Measurements from ENCODE around the gene MGAT4A.
A peak's percentile ranks its signal among the peaks of the same experiment; 100 is the strongest.

MGAT4A gene

DNA sequence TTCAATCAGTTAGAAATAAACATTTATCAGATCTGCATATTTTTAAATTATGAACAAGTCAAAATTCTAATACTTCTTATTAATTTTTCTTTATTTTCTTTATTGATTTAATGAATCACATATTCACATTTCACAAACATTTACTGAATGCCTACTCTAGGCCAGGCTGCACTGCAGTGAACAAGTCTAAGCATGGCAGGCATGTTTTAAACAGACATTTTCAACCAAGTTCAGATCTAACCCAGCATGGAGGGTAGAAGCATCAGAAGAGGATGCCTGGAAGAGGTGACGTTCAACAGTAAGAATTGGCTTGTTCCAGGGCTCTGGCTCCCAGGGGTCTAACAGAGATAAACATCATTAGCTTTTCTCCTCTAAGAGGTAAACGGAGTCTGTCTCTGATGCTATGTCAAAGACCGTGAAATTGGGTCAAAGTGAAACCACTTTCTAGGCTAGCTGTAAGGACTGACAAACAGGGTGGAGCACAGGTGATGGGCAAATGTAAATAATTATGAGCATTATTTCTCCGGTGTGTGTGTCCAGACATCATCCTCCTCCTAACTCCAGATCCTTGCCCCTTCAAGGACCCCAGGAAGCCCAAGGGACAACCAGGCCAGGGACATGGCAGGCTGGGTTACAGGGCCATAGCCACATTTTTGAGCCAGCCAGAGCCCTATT, 72.0 kb downstream of the MGAT4A start:
- DNase-seq (ENCODE audit: low read depth in 3 of 3) = peak in 1 of 3 experiments; percentile 20

- DNase-seq (ENCODE audit: low read depth in 3 of 3) = no peak
These were observed 74.1 kb downstream of the MGAT4A start for GRCh38 chr2:98656800-98657199.

DNA sequence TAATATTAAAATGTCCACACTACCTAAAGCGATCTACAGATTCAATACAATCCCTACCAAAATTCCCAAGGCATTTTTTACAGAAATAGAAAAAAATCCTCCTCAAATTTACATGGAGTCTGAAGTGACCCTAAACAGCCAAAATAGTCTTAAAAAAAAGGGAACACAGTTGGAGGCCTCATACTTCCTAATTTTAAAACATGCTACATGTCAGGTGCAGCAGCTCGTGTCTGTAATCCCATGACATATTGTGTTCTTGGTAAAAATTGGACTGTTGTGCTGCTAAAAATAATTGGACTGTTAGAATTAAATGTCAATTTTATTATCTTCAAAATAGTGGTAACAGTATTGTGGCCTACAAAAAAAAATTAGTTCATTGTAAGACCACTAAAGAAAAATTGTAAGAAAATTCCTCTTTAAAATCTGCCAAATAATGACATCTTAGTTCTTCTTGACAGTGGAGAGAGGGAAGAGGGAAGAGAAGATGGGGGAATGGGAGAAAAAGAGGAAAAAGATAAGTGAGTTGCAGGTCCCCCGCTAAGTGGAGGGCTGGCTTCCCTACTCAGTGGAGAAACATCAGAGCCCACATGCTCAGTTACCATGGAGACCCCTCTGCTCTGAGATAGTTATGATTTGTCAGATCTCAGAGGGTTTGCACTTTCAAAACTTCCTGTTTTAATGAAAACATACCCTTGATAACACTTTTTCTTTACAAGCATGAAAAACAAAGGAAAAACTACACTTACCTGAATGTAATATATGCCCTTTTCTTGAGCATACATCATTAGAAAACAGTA, 76.0 kb downstream of the MGAT4A start:
- no peak for DNase-seq (ENCODE audit: low read depth in 3 of 3)

DNA sequence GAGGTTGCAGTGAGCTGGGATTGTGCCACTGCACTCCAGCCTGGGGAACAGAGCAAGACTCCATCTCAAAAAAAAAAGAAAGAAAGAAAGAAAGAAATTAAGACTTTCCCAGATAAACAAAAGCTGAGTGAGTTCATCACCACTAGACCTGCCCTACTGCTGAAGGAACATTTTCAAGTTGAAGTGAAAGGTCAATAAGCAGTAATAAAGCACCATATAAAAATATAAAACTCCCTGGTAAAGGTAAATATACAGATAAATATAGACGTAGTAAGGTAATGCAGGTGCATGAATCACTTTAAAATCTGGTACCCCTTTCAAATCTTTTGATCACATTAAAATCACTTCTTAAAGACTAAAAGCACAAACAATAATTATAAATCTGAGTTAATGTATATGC, 79.9 kb downstream of the MGAT4A start:
- no peak for DNase-seq (ENCODE audit: low read depth in 3 of 3)

DNA sequence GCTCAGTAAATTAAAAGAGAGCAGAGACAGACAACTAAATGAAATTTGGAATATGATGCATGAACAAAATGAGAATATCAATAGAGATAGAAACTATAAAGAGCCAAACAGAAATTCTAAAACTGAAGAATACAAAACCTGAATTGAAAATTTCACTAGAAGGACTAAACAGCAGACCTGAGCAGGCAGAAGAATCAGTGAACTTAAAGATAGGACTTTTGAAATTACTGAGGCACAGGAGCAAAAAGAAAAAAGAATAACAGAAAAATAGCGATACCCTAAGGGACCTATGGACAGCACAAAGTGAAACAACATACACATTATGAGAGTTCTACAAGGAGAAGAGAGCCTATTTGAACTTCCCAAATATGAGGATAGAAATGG, 80.9 kb downstream of the MGAT4A start:
- no peak for DNase-seq (ENCODE audit: low read depth in 3 of 3)

- peak; percentile 43 to 78 (median 67) for DNase-seq (ENCODE audit: low read depth in 3 of 3)
These were observed 81.6 kb downstream of the MGAT4A start for GRCh38 chr2:98649135-98649991.

- no peak for DNase-seq (ENCODE audit: low read depth in 3 of 3)
These were observed 82.5 kb downstream of the MGAT4A start for GRCh38 chr2:98648451-98648850.

DNA sequence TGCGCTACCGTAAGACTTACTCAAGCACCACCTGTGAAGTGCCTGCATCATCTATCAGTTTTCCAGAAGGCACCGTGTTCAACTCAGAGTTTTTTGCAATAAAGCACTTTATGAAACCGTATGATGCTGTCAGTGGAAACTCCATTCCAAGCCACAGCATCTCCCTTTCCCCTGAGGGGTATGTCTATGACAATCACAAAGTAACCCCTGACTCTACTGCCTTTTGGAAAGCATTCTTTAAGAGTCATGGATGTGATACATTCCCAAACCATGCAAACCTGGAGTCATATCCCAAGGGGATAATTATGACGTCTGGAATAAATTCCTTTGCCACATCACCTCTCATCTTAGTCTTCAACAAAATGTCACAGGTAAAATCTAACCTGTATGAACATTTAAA, 83.3 kb downstream of the MGAT4A start:
- no peak for DNase-seq (ENCODE audit: low read depth in 3 of 3)

DNA sequence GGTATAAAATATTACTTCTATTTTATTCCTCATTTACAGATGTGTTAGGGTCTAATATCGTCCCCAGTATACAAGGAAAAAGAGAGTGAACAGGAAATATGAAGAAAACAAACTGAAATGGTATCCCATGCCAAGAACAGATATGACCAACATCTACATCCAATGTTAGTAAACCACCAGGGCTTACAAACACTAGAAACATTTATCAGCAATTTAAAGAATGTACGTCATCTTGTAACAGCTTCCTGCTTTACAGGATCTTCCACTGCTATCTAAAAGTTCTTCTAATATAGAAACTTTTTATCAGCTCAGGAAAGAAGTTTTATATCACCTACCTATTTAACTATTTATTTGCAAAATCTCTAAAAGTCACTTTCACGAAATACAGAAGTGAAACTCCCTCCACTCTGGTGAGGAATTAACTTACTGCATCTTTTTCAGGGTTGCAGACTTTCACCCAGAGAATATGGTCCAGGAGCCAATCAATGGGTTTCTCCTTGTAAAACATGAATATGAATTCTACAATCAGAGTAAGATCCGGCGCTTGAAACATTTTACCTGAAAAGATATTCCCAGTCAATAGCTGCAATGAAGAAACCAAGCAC, 87.3 kb downstream of the MGAT4A start:
- DNase-seq (ENCODE audit: low read depth in 3 of 3) = no peak

DNA sequence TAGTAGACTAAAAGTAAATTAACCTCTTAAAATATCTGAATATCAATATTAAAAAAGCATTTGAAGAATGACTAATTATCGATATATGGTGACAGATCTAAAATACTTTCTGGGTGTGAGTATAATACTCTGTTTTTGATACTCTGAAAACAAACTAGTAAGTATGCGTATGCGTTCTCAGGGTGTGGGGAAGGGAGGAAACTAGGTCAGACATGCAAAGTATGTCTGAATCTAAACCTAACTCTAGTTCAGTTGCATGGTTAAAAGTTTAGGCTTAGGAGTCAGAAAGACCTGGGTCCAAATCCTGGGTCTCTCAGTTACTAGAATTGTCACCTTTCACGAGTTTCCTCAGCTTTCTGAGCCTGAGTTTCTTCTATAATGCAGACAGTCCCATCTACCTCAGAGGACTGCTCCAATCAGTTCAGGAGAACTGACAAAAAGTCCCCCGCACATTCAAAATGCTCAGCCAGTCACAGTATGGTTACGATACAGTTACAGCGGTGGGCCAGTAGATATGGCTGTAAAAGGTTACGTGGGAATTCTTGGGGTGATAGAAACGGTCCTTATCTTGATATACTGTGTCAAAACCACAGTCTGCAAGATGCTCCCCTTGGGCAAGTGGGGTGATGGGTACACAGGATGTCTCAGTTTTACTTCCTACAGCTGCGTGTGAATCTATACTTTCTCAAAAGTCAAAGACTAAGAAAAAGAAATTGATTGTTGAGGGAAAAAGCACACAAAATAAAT, 93.4 kb downstream of the MGAT4A start:
- DNase-seq (ENCODE audit: low read depth in 3 of 3) = no peak

GRCh38 chr2:98634406-98635092, 96.4 kb downstream of the MGAT4A start:
- DNase-seq (ENCODE audit: low read depth in 3 of 3) = peak in 2 of 3 experiments; percentile 11 to 24

DNA sequence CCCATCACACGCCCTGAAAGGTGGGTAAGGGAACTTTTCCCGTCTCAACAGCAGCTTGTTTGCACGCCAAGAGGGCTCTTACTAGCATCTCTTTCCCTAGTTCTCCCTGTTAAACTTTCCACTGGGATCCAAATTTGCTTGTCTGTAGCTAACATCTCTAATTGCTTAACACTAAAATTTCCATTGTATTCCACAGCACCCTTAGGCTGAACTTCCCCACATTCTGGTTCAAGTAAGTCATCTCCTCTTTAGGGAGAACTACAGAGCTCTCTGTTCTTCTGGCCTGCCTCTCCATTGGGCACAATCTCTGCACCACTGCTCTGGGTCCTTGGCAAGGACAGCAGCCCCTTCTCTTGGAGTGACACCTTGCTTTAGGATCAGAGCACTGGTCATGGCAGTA, 98.6 kb downstream of the MGAT4A start:
- DNase-seq (ENCODE audit: low read depth in 3 of 3) = no peak

- no peak for DNase-seq (ENCODE audit: low read depth in 3 of 3)
These were observed 107.3 kb downstream of the MGAT4A start for GRCh38 chr2:98623657-98624056.

DNA sequence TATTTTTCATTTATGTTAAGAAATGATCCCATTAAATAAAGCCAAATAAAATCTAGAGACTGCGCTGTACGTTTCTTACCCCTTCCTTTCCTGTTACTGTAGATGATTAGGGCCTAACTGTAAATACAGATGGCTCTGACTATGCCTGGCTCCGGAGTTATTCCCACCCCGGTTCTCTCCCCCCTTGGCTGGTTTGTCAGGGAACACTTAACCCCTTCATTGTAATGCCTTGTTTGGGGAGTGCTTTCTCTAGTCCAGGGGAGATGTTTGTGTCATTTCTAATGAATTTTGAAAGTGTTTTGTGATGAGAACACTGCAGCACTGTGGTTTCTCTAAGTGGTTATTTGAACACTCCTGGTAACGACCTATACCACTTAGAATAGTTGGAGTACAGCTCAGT, 113.8 kb downstream of the MGAT4A start:
- DNase-seq (ENCODE audit: low read depth in 3 of 3) = no peak

DNA sequence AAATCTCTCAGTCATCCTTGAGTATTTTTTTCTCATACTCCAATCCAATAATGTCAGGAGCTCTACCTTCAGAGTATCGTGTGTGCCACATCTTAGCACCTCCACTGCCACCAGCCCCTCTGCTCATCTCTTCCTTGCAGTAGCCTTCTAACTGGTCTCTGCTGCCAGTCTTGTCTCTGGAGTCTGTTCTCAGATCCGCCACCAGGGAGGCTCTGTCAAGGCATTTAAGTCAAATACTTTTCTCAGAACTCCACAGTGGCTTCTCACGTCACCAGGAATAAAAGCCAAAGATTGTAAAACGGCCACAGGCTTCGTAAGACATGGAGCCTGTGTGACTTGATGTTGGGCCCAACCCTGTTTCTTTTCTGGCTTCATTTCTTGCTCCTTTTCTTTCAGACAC, 115.5 kb downstream of the MGAT4A start:
- DNase-seq (ENCODE audit: low read depth in 3 of 3) = no peak

DNA sequence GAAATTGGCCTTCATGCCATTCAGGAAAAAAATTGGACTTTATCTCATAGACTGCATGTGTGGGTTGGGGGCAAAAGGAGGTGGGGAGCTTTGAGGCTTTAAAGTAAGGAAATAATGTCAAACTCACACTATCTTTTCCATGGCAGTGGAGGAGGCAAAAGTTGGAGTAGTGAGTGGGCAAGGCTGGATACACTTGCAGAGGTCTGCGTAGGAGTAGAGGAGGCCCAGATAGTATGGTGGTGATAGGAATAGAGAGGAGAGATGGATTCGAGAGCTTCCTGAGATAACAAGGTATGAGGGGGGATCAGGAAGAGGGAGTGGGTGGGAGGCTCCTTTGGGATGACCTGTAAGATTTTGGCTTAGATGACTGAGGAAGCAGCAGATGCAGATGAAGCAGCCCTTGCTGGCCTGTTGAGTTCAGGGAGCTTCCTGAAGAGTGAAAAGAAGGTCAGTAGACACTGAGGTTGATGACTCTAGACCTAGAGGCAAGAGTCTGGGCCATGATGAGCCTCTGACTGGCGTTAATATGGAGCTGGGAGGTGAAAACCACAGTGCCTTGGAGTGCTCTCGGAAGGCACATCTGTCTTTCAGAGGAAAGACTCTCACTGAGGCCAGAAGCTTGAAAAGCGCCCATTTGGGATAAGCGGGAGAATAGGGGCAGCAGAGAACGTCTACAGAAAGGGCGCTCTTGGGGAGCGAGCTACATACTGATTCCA, 116.8 kb downstream of the MGAT4A start:
- no peak for DNase-seq (ENCODE audit: low read depth in 3 of 3)

DNA sequence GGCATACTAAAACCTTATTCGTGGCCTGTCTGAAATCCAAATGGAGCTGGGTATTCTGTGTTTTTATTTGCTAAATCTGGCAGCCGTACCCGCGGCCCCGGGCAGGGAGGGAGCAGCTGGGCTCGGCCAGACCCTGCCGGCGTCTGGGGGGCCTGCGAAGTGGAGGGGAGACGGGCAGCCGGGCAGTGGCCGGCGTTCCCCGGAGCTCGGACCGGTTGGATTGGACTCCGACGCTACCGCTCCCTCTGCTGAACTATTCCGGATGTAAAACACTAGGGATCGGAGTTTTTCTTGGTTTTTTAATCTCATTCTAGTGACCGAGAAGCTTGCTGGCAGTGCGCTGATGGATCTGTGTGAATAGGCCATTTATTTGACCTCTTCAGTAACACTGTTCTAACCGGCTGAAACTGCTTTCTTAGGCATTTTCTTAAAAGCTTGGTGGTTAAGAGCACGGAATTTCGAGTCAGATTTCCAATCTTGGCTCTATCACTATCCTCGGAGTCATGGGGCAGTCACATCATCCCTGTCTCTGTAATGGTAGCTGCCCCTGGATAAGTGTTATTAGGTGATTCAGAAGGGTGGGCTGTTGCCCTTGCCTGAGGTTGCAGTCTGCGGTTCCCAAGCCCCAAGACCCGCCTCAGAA, 121.8 kb downstream of the MGAT4A start:
- DNase-seq (ENCODE audit: low read depth in 3 of 3) = no peak

- peak; percentile 76 to 88 (median 83) for DNase-seq (ENCODE audit: low read depth in 3 of 3)
These were observed 122.6 kb downstream of the MGAT4A start, which contains the start of the genes COA5 and UNC50 for GRCh38 chr2:98608116-98608961. COA5 (minus strand) TSS chr2:98608512; CDS start chr2:98608405, 107 bp downstream. UNC50 (plus strand) TSS chr2:98608589; CDS start chr2:98609760, 1,171 bp downstream.
